Fibroblast of villous mesenchyme (primary cell): ENCODE data around the gene PNPLA8. TPM values are rescaled to one million over a fixed set of nuclear protein-coding genes. Genes with fewer than 3 reads are reported as not detected.

Source experiments
- DNase-seq: peaks from one replicate; pipeline ENCODE4 v3.0.0-alpha.2; 2010; ENCODE audit warnings: low read depth
- H3K4me3 ChIP-seq: 2 replicates; pipeline ENCODE4 v1.5.1; 2011; ENCODE audit warnings: low read depth, mild to moderate bottlenecking, low read length
- total RNA-seq: library from RNA; depleted of rRNA; stranded (reverse); fragments of >200 nt; gene quantifications from 2 replicates; pipeline ENCODE4 v1.2.3, GENCODE V29; 2012
- TF ChIP-seq, protein P1 (sequence below): IDR thresholded peaks from 2 replicates; pipeline ENCODE4 v1.5.1; 2012; ENCODE audit warnings: low read depth, mild to moderate bottlenecking, low read length; ENCODE audit not compliant: insufficient read depth

Gene PNPLA8
- total RNA-seq, 1 donor: 34.1 TPM

DNA sequence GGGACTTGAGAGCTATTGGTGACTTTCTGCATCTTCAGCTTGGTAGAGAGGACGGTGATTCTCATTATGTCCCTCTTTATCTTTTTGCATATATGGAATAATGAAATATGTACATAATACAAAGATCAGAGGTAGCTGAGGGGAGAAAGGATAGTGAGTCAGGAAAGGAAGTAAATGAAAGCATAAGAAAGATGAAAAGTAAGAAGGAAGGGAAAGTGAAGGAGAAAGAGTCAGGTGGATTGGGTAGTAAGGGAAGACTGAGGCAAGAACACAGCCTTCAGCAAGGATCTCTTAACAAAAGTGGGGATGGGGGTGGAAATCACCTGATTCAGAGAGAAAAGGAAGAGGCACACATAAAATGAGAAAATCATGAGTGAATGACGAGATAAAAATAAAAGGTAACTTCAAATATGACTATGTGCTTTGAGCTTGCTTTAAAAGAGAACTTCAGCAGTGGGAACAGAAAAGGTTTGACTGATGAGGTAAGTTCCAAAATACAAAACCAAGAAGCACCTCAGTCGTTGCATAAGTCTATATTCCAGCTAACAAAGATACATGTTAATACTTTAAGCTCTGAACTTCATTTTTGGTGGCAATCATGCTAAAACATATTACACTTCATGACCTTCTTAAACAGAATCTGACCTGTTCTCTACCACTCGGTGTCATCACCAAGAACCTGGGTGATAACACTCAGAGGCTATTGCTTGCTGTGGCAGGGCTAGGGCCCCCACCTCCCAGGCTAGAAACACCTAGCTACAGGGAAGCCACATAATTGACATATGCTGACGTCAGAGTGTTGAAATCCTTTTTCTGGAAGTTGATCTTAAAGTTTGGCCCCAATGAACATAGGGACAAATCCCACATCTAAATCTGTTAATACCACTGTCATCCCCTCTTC, 102.6 kb downstream of the PNPLA8 start:
- TF ChIP-seq, protein P1, sequence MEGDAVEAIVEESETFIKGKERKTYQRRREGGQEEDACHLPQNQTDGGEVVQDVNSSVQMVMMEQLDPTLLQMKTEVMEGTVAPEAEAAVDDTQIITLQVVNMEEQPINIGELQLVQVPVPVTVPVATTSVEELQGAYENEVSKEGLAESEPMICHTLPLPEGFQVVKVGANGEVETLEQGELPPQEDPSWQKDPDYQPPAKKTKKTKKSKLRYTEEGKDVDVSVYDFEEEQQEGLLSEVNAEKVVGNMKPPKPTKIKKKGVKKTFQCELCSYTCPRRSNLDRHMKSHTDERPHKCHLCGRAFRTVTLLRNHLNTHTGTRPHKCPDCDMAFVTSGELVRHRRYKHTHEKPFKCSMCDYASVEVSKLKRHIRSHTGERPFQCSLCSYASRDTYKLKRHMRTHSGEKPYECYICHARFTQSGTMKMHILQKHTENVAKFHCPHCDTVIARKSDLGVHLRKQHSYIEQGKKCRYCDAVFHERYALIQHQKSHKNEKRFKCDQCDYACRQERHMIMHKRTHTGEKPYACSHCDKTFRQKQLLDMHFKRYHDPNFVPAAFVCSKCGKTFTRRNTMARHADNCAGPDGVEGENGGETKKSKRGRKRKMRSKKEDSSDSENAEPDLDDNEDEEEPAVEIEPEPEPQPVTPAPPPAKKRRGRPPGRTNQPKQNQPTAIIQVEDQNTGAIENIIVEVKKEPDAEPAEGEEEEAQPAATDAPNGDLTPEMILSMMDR: no peak
- no peak for DNase-seq
- no peak overlapping the region for H3K4me3 ChIP-seq

DNA sequence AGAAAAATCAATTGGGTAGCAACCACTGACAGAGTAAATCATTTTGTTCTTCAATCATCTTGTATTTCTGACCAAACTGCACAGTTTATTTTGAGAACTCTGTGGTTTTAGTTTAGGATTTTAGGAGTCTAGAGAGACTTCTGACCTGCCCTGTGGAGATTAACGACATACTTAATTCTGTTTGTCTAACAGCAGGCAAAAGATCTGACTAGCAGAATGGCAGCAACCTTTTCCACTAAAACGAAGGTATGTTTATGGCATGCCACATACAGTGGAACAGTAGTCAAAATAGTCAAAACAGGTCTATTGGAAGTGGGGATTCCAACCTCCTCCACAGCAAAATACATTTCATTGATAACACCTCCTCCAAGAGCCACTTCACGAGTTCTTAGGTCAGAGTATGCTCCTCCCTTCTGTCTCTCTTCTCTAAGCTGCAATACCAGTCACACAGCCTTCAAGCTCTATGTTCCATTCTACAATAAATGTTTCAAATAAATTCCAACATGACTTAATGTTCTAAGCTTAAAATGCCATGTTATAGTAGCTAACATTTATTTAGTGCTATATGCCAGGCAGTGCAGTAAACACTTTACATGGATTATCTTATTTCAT, 104.1 kb downstream of the PNPLA8 start:
- DNase-seq: no peak
- TF ChIP-seq, protein P1: no peak
- H3K4me3 ChIP-seq: no peak overlapping the region

Other genes with a start within 250 kb of the PNPLA8 start
- 0.97 and 1.3 TPM in 2 replicates for gene NRCAM, start 69.7 kb downstream of the PNPLA8 start, total RNA-seq
- 24.2 and 28.1 TPM in 2 replicates for gene THAP5, start 43.6 kb upstream of the PNPLA8 start, total RNA-seq
- 20.0 and 41.9 TPM in 2 replicates for gene DNAJB9, start 43.7 kb upstream of the PNPLA8 start, total RNA-seq